GM18498 (cell line): ENCODE results near the gene RBFOX2.
"Not testable (repeated sequence)": the region's sequence is repeated elsewhere in the genome, so short reads cannot be mapped to it uniquely, and the experiment has no call there.

Experiments
- ATAC-seq: cut with Tn5 transposase; IDR thresholded peaks from one replicate; pipeline ENCODE4 v1.9.1; 2021; ENCODE audit warnings: mild to moderate bottlenecking, moderate library complexity; ENCODE audit not compliant: unreplicated experiment

Gene RBFOX2

GRCh38 chr22:36044517-36044916 lies 15.9 kb upstream of the RBFOX2 start:
- ATAC-seq = not testable (repeated sequence)

- ATAC-seq = no peak
Observed at GRCh38 chr22:36042240-36042639, 13.6 kb upstream of the RBFOX2 start.

- ATAC-seq = no peak
Observed at GRCh38 chr22:36039125-36039524, 10.5 kb upstream of the RBFOX2 start.

- no peak for ATAC-seq
Observed at GRCh38 chr22:36037102-36037758, 8.6 kb upstream of the RBFOX2 start.

- no peak for ATAC-seq
Observed at GRCh38 chr22:36036167-36036624, 7.6 kb upstream of the RBFOX2 start.

- ATAC-seq = no peak
Observed at GRCh38 chr22:36032611-36033010, 4.0 kb upstream of the RBFOX2 start.

GRCh38 chr22:36029406-36029755 lies 757 bp upstream of the RBFOX2 start:
- no peak for ATAC-seq

- no peak for ATAC-seq
Observed at GRCh38 chr22:36027935-36028645, 534 bp downstream of the RBFOX2 start.

GRCh38 chr22:36027579-36027934 lies 1.1 kb downstream of the RBFOX2 start:
- ATAC-seq = no peak

- ATAC-seq = no peak
Observed at GRCh38 chr22:36026741-36027140, 1.9 kb downstream of the RBFOX2 start.

GRCh38 chr22:36022697-36023096 lies 5.9 kb downstream of the RBFOX2 start:
- no peak for ATAC-seq

- ATAC-seq = no peak
Observed at GRCh38 chr22:36022162-36022561, 6.5 kb downstream of the RBFOX2 start.

GRCh38 chr22:36021606-36022153 lies 6.9 kb downstream of the RBFOX2 start:
- no peak for ATAC-seq

- ATAC-seq = not testable (repeated sequence)
Observed at GRCh38 chr22:36020865-36021264, 7.8 kb downstream of the RBFOX2 start.

GRCh38 chr22:36017651-36018091 lies 11.0 kb downstream of the RBFOX2 start:
- no peak for ATAC-seq

GRCh38 chr22:36016684-36017083 lies 11.9 kb downstream of the RBFOX2 start:
- no peak for ATAC-seq

- no peak for ATAC-seq
Observed at GRCh38 chr22:36015811-36016529, 12.7 kb downstream of the RBFOX2 start.

- ATAC-seq = no peak
Observed at GRCh38 chr22:36015155-36015810, 13.3 kb downstream of the RBFOX2 start.

- ATAC-seq = no peak
Observed at GRCh38 chr22:36014546-36015074, 14.0 kb downstream of the RBFOX2 start.

GRCh38 chr22:36012332-36012731 lies 16.3 kb downstream of the RBFOX2 start:
- no peak for ATAC-seq

GRCh38 chr22:36010882-36011281 lies 17.7 kb downstream of the RBFOX2 start:
- ATAC-seq = no peak
